Measurements from ENCODE around the gene GUCA1A. TPM values are rescaled to one million over a fixed set of nuclear protein-coding genes. Genes with fewer than 3 reads are reported as not detected.

The GUCA1A gene
- total and polyA plus RNA-seq, 2 of the 4 experiments (the other 2 are of a cell fraction) = 0.18 to 0.32 TPM

- in situ Hi-C loops (cut with MboI; ENCODE audit: low sequenced_read_pairs) (no loop called here), intact Hi-C loops (cut with micrococcal nuclease) (no loop called here), dilution Hi-C loops (cut with HindIII; ENCODE audit: low sequenced_read_pairs, unreplicated experiment) (no loop called here)
- Histone ChIP-seq H3K27ac (ENCODE audit: insufficient read depth, low read length) (no peak overlapping the region), H3K14ac (replicated peaks; ENCODE audit: low read depth, low read length) (no peak overlapping the region), H3K9ac (ENCODE audit: low read depth, low read length) (no peak overlapping the region), H3K79me1 (ENCODE audit: low read depth in 1 of 2, low read length in 2 of 2) (no peaks in the 10 kb centered on the region), H2BK5ac (ENCODE audit: low read depth, low read length, poor library complexity, severe bottlenecking) (no peak overlapping the region), H4K20me1 (ENCODE audit: insufficient read depth, low read length) (no peaks in the 10 kb centered on the region), H3K9me1 (ENCODE audit: insufficient read depth, low read length) (no peaks in the 10 kb centered on the region), H2AK9ac (replicated peaks; ENCODE audit: low read depth, low read length, poor library complexity) (no peak overlapping the region), H3K56ac (ENCODE audit: extremely low read depth, insufficient read depth, low read length) (no peak overlapping the region), H3K18ac (ENCODE audit: low read depth, low read length) (no peak overlapping the region), H3K23ac (ENCODE audit: low read depth, low read length) (no peak overlapping the region), H2BK15ac (ENCODE audit: low read depth, low read length) (no peak overlapping the region), H3K4ac (ENCODE audit: low read depth, low read length) (no peak overlapping the region), H2BK120ac (ENCODE audit: low read depth, low read length) (no peak overlapping the region), H3K9me3 (ENCODE audit: control insufficient read depth, insufficient read depth, low read length) (no peaks in the 10 kb centered on the region), H3K4me3 (ENCODE audit: insufficient read depth, low read depth, low read length) (no peak overlapping the region), H2AK5ac (ENCODE audit: low read depth, low read length) (no peak overlapping the region), H3K36me3 (ENCODE audit: control insufficient read depth, insufficient read depth, low read length) (no peaks in the 10 kb centered on the region), H3K4me2 (ENCODE audit: low read depth, low read length) (no peak overlapping the region), H4K5ac (ENCODE audit: low read depth, low read length) (no peak overlapping the region), H2BK20ac (ENCODE audit: low read depth, low read length) (no peak overlapping the region), H4K8ac (ENCODE audit: low read depth in 2 of 2, low read length in 2 of 2) (no peak overlapping the region), H3K27me3 (ENCODE audit: control insufficient read depth, insufficient read depth, low read length) (no peaks in the 10 kb centered on the region), H2AFZ (replicated peaks; ENCODE audit: low read length, poor library complexity) (no peak overlapping the region), H3K4me1 (ENCODE audit: control insufficient read depth, insufficient read depth, low read length) (no peaks in the 10 kb centered on the region), H4K91ac (ENCODE audit: insufficient read depth, low read depth, low read length) (no peak overlapping the region)
- no peak for DNase-seq
- no peak for ATAC-seq (ENCODE audit: low read depth)
- ChIA-PET POLR2A (ENCODE audit: unreplicated experiment) (no interaction called here), CTCF (interaction anchor here (0.7 kb wide), 1 partner anchor 23 kb away, joined by 3 read pairs; no protein-coding TSS in a partner anchor)
- TF ChIP-seq RAD21 (IDR thresholded peaks at IDR 0.05; ENCODE audit: low read length) (no peak), CTCF (conservative IDR thresholded peaks at IDR 0.05; ENCODE audit: low read depth, low read length) (no peak), USF2 (IDR thresholded peaks at IDR 0.05; ENCODE audit: low read depth, low read length) (no peak), POLR2A (IDR thresholded peaks at IDR 0.05; ENCODE audit: low read depth, low read length) (no peak), SMC3 (IDR thresholded peaks at IDR 0.05; ENCODE audit: low read depth, low read length) (no peak), MXI1 (IDR thresholded peaks at IDR 0.05; ENCODE audit: borderline replicate concordance, low read depth, low read length) (no peak), FOS (IDR thresholded peaks at IDR 0.05; ENCODE audit: low read depth, low read length) (no peak), CHD1 (IDR thresholded peaks at IDR 0.05; ENCODE audit: low read depth, low read length) (no peak), ELK1 (IDR thresholded peaks at IDR 0.05; ENCODE audit: borderline replicate concordance, low read depth, low read length) (no peak), MAFK (IDR thresholded peaks at IDR 0.05; ENCODE audit: low read depth, low read length) (no peak), RCOR1 (IDR thresholded peaks at IDR 0.05; ENCODE audit: insufficient replicate concordance, low read length) (no peak), NFE2L2 (IDR thresholded peaks at IDR 0.05; ENCODE audit: low read depth, low read length) (no peak), BHLHE40 (IDR thresholded peaks at IDR 0.05; ENCODE audit: low read depth, low read length) (no peak), RFX5 (IDR thresholded peaks at IDR 0.05; ENCODE audit: low read depth, low read length) (no peak), MAZ (IDR thresholded peaks at IDR 0.05; ENCODE audit: borderline replicate concordance, low read depth, low read length) (no peak), CEBPB (IDR thresholded peaks at IDR 0.05; ENCODE audit: low read depth, low read length) (no peak)
- BruUV-seq (replicated peaks) = no TSS peak
Observed at GRCh38 chr6:42176981-42177380, 3.8 kb downstream of the GUCA1A start.

All from IMR-90 (cell line).